Measurements from ENCODE around the gene ALCAM. TPM values are rescaled to one million over a fixed set of nuclear protein-coding genes. Genes with fewer than 3 reads are reported as not detected.

Gene ALCAM
- total RNA-seq, 2 experiments from 2014 or later = 47.7 to 51.3 TPM

DNA sequence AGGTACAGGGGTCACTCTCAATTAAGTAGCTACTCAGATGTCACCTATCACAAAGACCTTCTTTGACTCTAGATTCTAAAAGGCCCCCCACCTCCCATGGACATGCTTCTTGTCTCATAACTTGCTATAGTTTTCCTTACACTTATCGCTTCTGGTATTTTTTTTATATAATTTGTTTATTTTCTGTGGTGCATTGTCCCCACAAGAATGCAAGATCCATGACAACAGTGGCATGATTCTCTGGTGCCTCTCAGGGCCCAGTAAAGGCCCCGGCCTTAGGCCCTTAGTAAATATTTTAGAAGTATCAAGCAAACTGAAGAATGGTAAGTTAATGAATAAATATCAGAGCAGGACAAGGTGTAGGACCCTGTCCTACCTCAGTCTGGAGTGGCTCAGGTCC is 253.5 kb downstream of the ALCAM start:
- POLR2A ChIA-PET = no interaction called here

DNA sequence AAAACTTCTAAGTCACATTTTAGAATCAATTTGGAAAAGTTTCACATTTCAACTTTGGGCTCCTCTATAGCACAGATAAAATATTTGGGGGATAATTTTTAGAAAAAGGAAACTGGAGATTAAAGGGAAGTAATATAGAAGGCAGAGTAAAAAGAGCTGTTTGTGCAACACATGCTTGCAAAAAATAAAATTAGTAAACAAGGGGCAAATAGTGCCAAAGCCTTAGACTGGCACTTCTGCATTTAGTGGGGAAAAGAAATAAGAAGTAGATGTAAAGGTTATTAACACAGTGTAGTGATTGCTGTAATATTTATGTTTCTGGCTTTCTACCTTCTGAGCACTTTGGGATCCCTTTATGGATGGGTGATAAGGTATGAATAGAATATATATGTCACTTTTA is 255.5 kb downstream of the ALCAM start:
- ChIA-PET CTCF (ENCODE audit: unreplicated experiment) (no interaction called here), POLR2A (no interaction called here)
- H3K9me3 ChIP-seq (ENCODE audit: low read length) = no peaks in the 10 kb centered on the region
- H3K4me3 ChIP-seq (ENCODE audit: low read depth, low read length, poor library complexity, severe bottlenecking) = no peak overlapping the region
- H2AFZ ChIP-seq (ENCODE audit: low read length) = no peak overlapping the region
- H4K20me1 ChIP-seq (ENCODE audit: insufficient read depth, low read length) = no peaks in the 10 kb centered on the region
- H3K9me2 ChIP-seq (ENCODE audit: insufficient read depth, low read length) = no peaks in the 10 kb centered on the region
- no peaks in the 10 kb centered on the region for H3K36me3 ChIP-seq (ENCODE audit: insufficient read depth, low read length)
- no peak overlapping the region for H3K4me2 ChIP-seq (ENCODE audit: low read length)
- TF ChIP-seq, protein P1, sequence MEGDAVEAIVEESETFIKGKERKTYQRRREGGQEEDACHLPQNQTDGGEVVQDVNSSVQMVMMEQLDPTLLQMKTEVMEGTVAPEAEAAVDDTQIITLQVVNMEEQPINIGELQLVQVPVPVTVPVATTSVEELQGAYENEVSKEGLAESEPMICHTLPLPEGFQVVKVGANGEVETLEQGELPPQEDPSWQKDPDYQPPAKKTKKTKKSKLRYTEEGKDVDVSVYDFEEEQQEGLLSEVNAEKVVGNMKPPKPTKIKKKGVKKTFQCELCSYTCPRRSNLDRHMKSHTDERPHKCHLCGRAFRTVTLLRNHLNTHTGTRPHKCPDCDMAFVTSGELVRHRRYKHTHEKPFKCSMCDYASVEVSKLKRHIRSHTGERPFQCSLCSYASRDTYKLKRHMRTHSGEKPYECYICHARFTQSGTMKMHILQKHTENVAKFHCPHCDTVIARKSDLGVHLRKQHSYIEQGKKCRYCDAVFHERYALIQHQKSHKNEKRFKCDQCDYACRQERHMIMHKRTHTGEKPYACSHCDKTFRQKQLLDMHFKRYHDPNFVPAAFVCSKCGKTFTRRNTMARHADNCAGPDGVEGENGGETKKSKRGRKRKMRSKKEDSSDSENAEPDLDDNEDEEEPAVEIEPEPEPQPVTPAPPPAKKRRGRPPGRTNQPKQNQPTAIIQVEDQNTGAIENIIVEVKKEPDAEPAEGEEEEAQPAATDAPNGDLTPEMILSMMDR (conservative IDR thresholded peaks at IDR 0.05; ENCODE audit: low read length) = no peak
- no peak for TF ChIP-seq EZH2phosphoT487 (IDR thresholded peaks at IDR 0.05; ENCODE audit: borderline replicate concordance, low read depth, low read length)
- H3K27ac ChIP-seq (ENCODE audit: low read depth, low read length, poor library complexity, severe bottlenecking) = no peak overlapping the region
- no peak for DNase-seq (ENCODE audit: low spot score)
- intact Hi-C loops (cut with micrococcal nuclease; ENCODE audit: unreplicated experiment) = no loop called here
- H3K4me1 ChIP-seq (ENCODE audit: insufficient read depth, low read length, poor library complexity, severe bottlenecking) = no peaks in the 10 kb centered on the region
- no TSS peak for BruUV-seq (replicated peaks)
- H3K79me2 ChIP-seq (ENCODE audit: insufficient read depth, low read depth, low read length) = no peaks in the 10 kb centered on the region

More for the DNA sequence above, 253.5 kb downstream of the ALCAM start:
- Histone ChIP-seq H4K20me1 (ENCODE audit: insufficient read depth, low read length) (no peaks in the 10 kb centered on the region), H2AFZ (ENCODE audit: low read length) (no peak overlapping the region), H3K79me2 (ENCODE audit: insufficient read depth, low read depth, low read length) (no peaks in the 10 kb centered on the region), H3K4me1 (ENCODE audit: insufficient read depth, low read length, poor library complexity, severe bottlenecking) (no peaks in the 10 kb centered on the region), H3K9me2 (ENCODE audit: insufficient read depth, low read length) (no peaks in the 10 kb centered on the region), H3K4me2 (ENCODE audit: low read length) (no peak overlapping the region), H3K4me3 (ENCODE audit: low read depth, low read length, poor library complexity, severe bottlenecking) (no peak overlapping the region), H3K27ac (ENCODE audit: low read depth, low read length, poor library complexity, severe bottlenecking) (no peak overlapping the region), H3K9me3 (ENCODE audit: low read length) (no peaks in the 10 kb centered on the region), H3K36me3 (ENCODE audit: insufficient read depth, low read length) (no peaks in the 10 kb centered on the region)
- CTCF ChIA-PET (ENCODE audit: unreplicated experiment) = no interaction called here
- intact Hi-C loops (cut with micrococcal nuclease; ENCODE audit: unreplicated experiment) = no loop called here
- no TSS peak for BruUV-seq (replicated peaks)
- TF ChIP-seq, protein P1 (conservative IDR thresholded peaks at IDR 0.05; ENCODE audit: low read length) = no peak
- no peak for TF ChIP-seq EZH2phosphoT487 (IDR thresholded peaks at IDR 0.05; ENCODE audit: borderline replicate concordance, low read depth, low read length)
- no peak for DNase-seq (ENCODE audit: low spot score)

All from OCI-LY7 (cell line).